GM23338 (cell line): Measurements from ENCODE around the gene SLC22A17. TPM values are rescaled to one million over a fixed set of nuclear protein-coding genes. Genes with fewer than 3 reads are reported as not detected.

Experiments
- ATAC-seq: fragments of 200-7000 bp; cut with Tn5 transposase; 3 replicates; pipeline ENCODE4 v1.9.1; 2020
- DNase-seq: peaks from one replicate; pipeline ENCODE4 v3.0.0-alpha.2; 2015; ENCODE audit warnings: low spot score
- H2AFZ ChIP-seq: fragments of 200-600 bp; sonication (generic); 2 replicates; pipeline ENCODE4 v1.8.0; 2016; ENCODE audit warnings: antibody characterized with exemption, mild to moderate bottlenecking, moderate library complexity
- H3F3A ChIP-seq: fragments of 200-600 bp; sonication (generic); replicated peaks from 2 replicates; pipeline ENCODE4 v1.8.0; 2017; ENCODE audit warnings: antibody characterized with exemption, mixed run types, low read depth
- H3K27ac ChIP-seq: fragments of 200-600 bp; sonication (generic); 2 replicates; pipeline ENCODE4 v1.6.1; 2016; ENCODE audit warnings: low read depth
- H3K27me3 ChIP-seq: fragments of 200-600 bp; sonication (generic); 2 replicates; pipeline ENCODE4 v1.8.0; 2016; ENCODE audit warnings: mild to moderate bottlenecking, mixed run types, moderate library complexity; ENCODE audit not compliant: insufficient read depth
- H3K36me3 ChIP-seq: fragments of 200-600 bp; sonication (generic); 2 replicates; pipeline ENCODE4 v1.8.0; 2016; ENCODE audit warnings: mild to moderate bottlenecking; ENCODE audit not compliant: insufficient read depth
- H3K4me1 ChIP-seq: fragments of 200-600 bp; sonication (generic); 2 replicates; pipeline ENCODE4 v1.8.0; 2016; ENCODE audit warnings: mild to moderate bottlenecking, moderate library complexity; ENCODE audit not compliant: insufficient read depth
- H3K4me2 ChIP-seq: fragments of 200-600 bp; sonication (generic); 2 replicates; pipeline ENCODE4 v1.7.1; 2017; ENCODE audit warnings: mixed run types
- H3K4me3 ChIP-seq: fragments of 200-600 bp; sonication (generic); 2 replicates; pipeline ENCODE4 v1.6.1; 2016; ENCODE audit warnings: mixed run types
- H3K79me2 ChIP-seq: fragments of 200-600 bp; sonication (generic); replicated peaks from 2 replicates; pipeline ENCODE4 v1.8.0; 2017; ENCODE audit warnings: mild to moderate bottlenecking; ENCODE audit not compliant: insufficient read depth
- H3K9me2 ChIP-seq: fragments of 200-600 bp; sonication (generic); 2 replicates; pipeline ENCODE4 v1.8.0; 2017; ENCODE audit not compliant: insufficient read depth
- H4K20me1 ChIP-seq: fragments of 200-600 bp; sonication (generic); replicated peaks from 2 replicates; pipeline ENCODE4 v1.8.0; 2017; ENCODE audit warnings: mild to moderate bottlenecking; ENCODE audit not compliant: insufficient read depth
- H3K27ac Mint-ChIP-seq: 2 replicates; pipeline ENCODE4 v1.8.0; 2020; ENCODE audit warnings: inconsistent platforms, mild to moderate bottlenecking, moderate library complexity, mixed read lengths
- H3K27me3 Mint-ChIP-seq: 3 replicates; pipeline ENCODE4 v1.8.0; 2022; ENCODE audit warnings: low read depth, mild to moderate bottlenecking, moderate library complexity, mixed read lengths, inconsistent platforms; ENCODE audit not compliant: insufficient read depth, poor library complexity
- H3K36me3 Mint-ChIP-seq: 3 replicates; pipeline ENCODE4 v1.8.0; 2021; ENCODE audit warnings: low read depth, mild to moderate bottlenecking, inconsistent platforms, moderate library complexity, mixed read lengths
- H3K4me1 Mint-ChIP-seq: 3 replicates; pipeline ENCODE4 v1.8.0; 2020; ENCODE audit warnings: mild to moderate bottlenecking, inconsistent platforms, mixed read lengths
- H3K4me3 Mint-ChIP-seq: 3 replicates; pipeline ENCODE4 v1.8.0; 2021; ENCODE audit warnings: moderate library complexity, mild to moderate bottlenecking, inconsistent platforms, mixed read lengths
- H3K9me3 Mint-ChIP-seq: 3 replicates; pipeline ENCODE4 v1.8.0; 2020; ENCODE audit warnings: moderate library complexity, mild to moderate bottlenecking, inconsistent platforms, mixed read lengths
- EZH2 ChIP-seq: fragments of 200-600 bp; sonication (generic); IDR thresholded peaks from one replicate; pipeline ENCODE4 v1.8.0; 2017; ENCODE audit warnings: antibody characterized with exemption, mild to moderate bottlenecking, low read depth; ENCODE audit not compliant: unreplicated experiment
- EZH2phosphoT487 ChIP-seq: fragments of 200-600 bp; sonication (generic); IDR thresholded peaks from one replicate; pipeline ENCODE4 v1.8.1; 2018; ENCODE audit warnings: antibody characterized with exemption; ENCODE audit not compliant: unreplicated experiment
- POLR2AphosphoS5 ChIP-seq: IDR thresholded peaks from 2 replicates; pipeline ENCODE4 v1.6.1; 2016; ENCODE audit warnings: antibody characterized with exemption, low read depth
- ZNF114 ChIP-seq: fragments of 250-450 bp; sonication (Bioruptor Pico); IDR thresholded peaks from 2 replicates; pipeline ENCODE4 v1.5.0; 2020; ENCODE audit warnings: mild to moderate bottlenecking, moderate library complexity
- ZNF462 ChIP-seq: fragments of 250-450 bp; sonication (Bioruptor Pico); IDR thresholded peaks from 2 replicates; pipeline ENCODE4 v1.5.0; 2020; ENCODE audit warnings: mild to moderate bottlenecking, moderate library complexity
- polyA plus RNA-seq: library from polyadenylated mRNA; unstranded; fragments of >200 nt; fragmentation: Nextera tagmentation; extraction: Ambion mirVana; gene quantifications from 2 replicates; pipeline ENCODE4 v1.2.1, GENCODE V29; 2016
- total RNA-seq: library from RNA; depleted of rRNA; stranded (reverse); fragments of >200 nt; shearing (Covaris generic); gene quantifications from 2 replicates; pipeline ENCODE4 v1.2.3, GENCODE V29; 2014
- TF ChIP-seq, protein P1 (sequence below), 2 experiments: fragments of 200-600 bp in 1 of 2; sonication (generic) in 1 of 2; conservative IDR thresholded peaks; 2 replicates each; pipeline versions ENCODE4 v1.5.1 to v1.6.1; 2016 to 2017; ENCODE audit warnings: antibody characterized with exemption in 2 of 2, low read depth in 2 of 2, mild to moderate bottlenecking in 2 of 2, moderate library complexity in 1 of 2

The SLC22A17 gene
- total and polyA plus RNA-seq, 2 experiments from 2014 or later, result 28.6 to 56.6 TPM

GRCh38 chr14:23364164-23365035 is 11.7 kb upstream of the SLC22A17 start:
- H3K79me2 ChIP-seq, result peaks cover 6% of the 10 kb centered on the region; the same call in 1 of the 2 replicates
- Mint-ChIP-seq H3K9me3 (no peaks in the 10 kb centered on the region; the same call in 2 of the 3 replicates), H3K27ac (0 out of 2 replicates have a peak overlapping the region, but pooled peaks have one; percentile 50), H3K4me3 (peak overlapping the region; percentile 90), H3K36me3 (peaks cover 19% of the 10 kb centered on the region), H3K27me3 (peaks cover 37% of the 10 kb centered on the region), H3K4me1 (peaks cover 45% of the 10 kb centered on the region)
- peaks cover 4% of the 10 kb centered on the region; the same call in 1 of the 2 replicates for H3K9me2 ChIP-seq
- peaks cover 37% of the 10 kb centered on the region for H3K27me3 ChIP-seq
- ATAC-seq, result peak; percentile 5
- H3K27ac ChIP-seq, result 0 out of 2 replicates have a peak overlapping the region, but pooled peaks have one; percentile 70
- TF ChIP-seq EZH2, result peak; percentile 22
- 0 out of 2 replicates have a peak, but pooled peaks have one; percentile 24 for TF ChIP-seq POLR2AphosphoS5
- no peak for TF ChIP-seq EZH2phosphoT487
- TF ChIP-seq ZNF114 (CRISPR knock-in tag), result no peak
- no peaks in the 10 kb centered on the region for H3K36me3 ChIP-seq
- peaks cover 3% of the 10 kb centered on the region; the same call in 1 of the 2 replicates for H4K20me1 ChIP-seq
- H3K4me1 ChIP-seq, result peaks cover 30% of the 10 kb centered on the region
- H3F3A ChIP-seq, result peaks cover 18% of the 10 kb centered on the region
- DNase-seq, result peak; percentile 79
- peak overlapping the region; percentile 97 for H3K4me2 ChIP-seq
- H2AFZ ChIP-seq, result peak overlapping the region; percentile 95; the same call in 1 of the 2 replicates
- peak overlapping the region; percentile 87 for H3K4me3 ChIP-seq

GRCh38 chr14:23362200-23362599 is 9.5 kb upstream of the SLC22A17 start:
- no peak overlapping the region for H3K27ac Mint-ChIP-seq

More at GRCh38 chr14:23362200-23362599, 9.5 kb upstream of the SLC22A17 start:
- TF ChIP-seq, protein P1, sequence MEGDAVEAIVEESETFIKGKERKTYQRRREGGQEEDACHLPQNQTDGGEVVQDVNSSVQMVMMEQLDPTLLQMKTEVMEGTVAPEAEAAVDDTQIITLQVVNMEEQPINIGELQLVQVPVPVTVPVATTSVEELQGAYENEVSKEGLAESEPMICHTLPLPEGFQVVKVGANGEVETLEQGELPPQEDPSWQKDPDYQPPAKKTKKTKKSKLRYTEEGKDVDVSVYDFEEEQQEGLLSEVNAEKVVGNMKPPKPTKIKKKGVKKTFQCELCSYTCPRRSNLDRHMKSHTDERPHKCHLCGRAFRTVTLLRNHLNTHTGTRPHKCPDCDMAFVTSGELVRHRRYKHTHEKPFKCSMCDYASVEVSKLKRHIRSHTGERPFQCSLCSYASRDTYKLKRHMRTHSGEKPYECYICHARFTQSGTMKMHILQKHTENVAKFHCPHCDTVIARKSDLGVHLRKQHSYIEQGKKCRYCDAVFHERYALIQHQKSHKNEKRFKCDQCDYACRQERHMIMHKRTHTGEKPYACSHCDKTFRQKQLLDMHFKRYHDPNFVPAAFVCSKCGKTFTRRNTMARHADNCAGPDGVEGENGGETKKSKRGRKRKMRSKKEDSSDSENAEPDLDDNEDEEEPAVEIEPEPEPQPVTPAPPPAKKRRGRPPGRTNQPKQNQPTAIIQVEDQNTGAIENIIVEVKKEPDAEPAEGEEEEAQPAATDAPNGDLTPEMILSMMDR (conservative IDR thresholded peaks at IDR 0.05; ENCODE audit: low read depth in 2 of 2), result peak; percentile 32 to 42
- TF ChIP-seq ZNF462 (CRISPR knock-in tag), result no peak
- Histone ChIP-seq H3F3A (peaks cover 16% of the 10 kb centered on the region), H3K27me3 (peaks cover 21% of the 10 kb centered on the region), H3K79me2 (peaks cover 6% of the 10 kb centered on the region; the same call in 1 of the 2 replicates), H3K4me1 (peaks cover 29% of the 10 kb centered on the region), H2AFZ (no peak overlapping the region), H3K27ac (no peak overlapping the region), H3K36me3 (no peaks in the 10 kb centered on the region), H4K20me1 (peaks cover 3% of the 10 kb centered on the region; the same call in 1 of the 2 replicates), H3K4me2 (no peak overlapping the region), H3K4me3 (no peak overlapping the region), H3K9me2 (no peaks in the 10 kb centered on the region)
- Mint-ChIP-seq H3K4me3 (0 out of 3 replicates have a peak overlapping the region, but pooled peaks have one; percentile 16), H3K4me1 (peaks cover 41% of the 10 kb centered on the region), H3K36me3 (peaks cover 27% of the 10 kb centered on the region), H3K27me3 (peaks cover 28% of the 10 kb centered on the region), H3K9me3 (no peaks in the 10 kb centered on the region; the same call in 2 of the 3 replicates)
- DNase-seq, result peak; percentile 49
- no peak for ATAC-seq
